Lower lobe of right lung (tissue), 2 donors: Measurements from ENCODE around the gene FPR3. TPM values are rescaled to one million over a fixed set of nuclear protein-coding genes. Genes with fewer than 3 reads are reported as not detected.
"Not testable (repeated sequence)": the region's sequence is repeated elsewhere in the genome, so short reads cannot be mapped to it uniquely, and the experiment has no call there.

Experiments
- ATAC-seq, 2 donors: fragments of 200-7000 bp; cut with Tn5 transposase; one replicate each; pipeline ENCODE4 v1.9.1; 2020 to 2022; ENCODE audit warnings: mild to moderate bottlenecking in 2 of 2, moderate library complexity in 2 of 2
- DNase-seq: peaks from one replicate; pipeline ENCODE4 v3.0.0-alpha.2; 2020
- H3K27ac ChIP-seq: fragments of 200-600 bp; one replicate; pipeline ENCODE4 v1.8.0; 2022
- H3K27me3 ChIP-seq: fragments of 200-600 bp; one replicate; pipeline ENCODE4 v1.8.0; 2022; ENCODE audit warnings: low read depth
- H3K36me3 ChIP-seq: fragments of 200-600 bp; one replicate; pipeline ENCODE4 v1.8.0; 2022; ENCODE audit warnings: mild to moderate bottlenecking
- H3K4me1 ChIP-seq: fragments of 200-600 bp; one replicate; pipeline ENCODE4 v1.8.0; 2022
- H3K4me3 ChIP-seq: fragments of 200-600 bp; one replicate; pipeline ENCODE4 v1.8.0; 2022; ENCODE audit warnings: mild to moderate bottlenecking
- H3K9me3 ChIP-seq: fragments of 200-600 bp; one replicate; pipeline ENCODE4 v1.8.0; 2022
- CTCF ChIP-seq: fragments of 200-600 bp; IDR thresholded peaks from one replicate; pipeline ENCODE4 v1.8.0; 2022; ENCODE audit warnings: antibody characterized with exemption, mild to moderate bottlenecking
- intact Hi-C: fragments of 100-400 bp; cut with DNase I; formaldehyde crosslinking; loops from one replicate; pipeline ENCODE4 v1.11.0; 2022
- total RNA-seq: library from RNA; stranded (reverse); fragmentation: NEBNext Ultra II Directional; extraction: Animal tissue kit (Norgen Biotek cat#: 25700); gene quantifications from one replicate; pipeline ENCODE4 v1.2.1, GENCODE V29; 2021
- donor health status: DM: no; HTN: yes; CAD: no; lungs with severe emphysema.

FPR3 gene
- total RNA-seq, 1 donor from 2014 or later = 62.3 TPM

GRCh38 chr19:51765086-51765485 is 29.9 kb upstream of the FPR3 start:
- ATAC-seq = no peak
- Histone ChIP-seq H3K4me1 (peaks cover 3% of the 10 kb centered on the region), H3K9me3 (no peaks in the 10 kb centered on the region), H3K36me3 (no peaks in the 10 kb centered on the region), H3K27me3 (peaks cover 7% of the 10 kb centered on the region), H3K4me3 (no peak overlapping the region), H3K27ac (peak overlapping the region; percentile 56)
- no peak for TF ChIP-seq CTCF
- DNase-seq = no peak
- intact Hi-C loops = no loop called here

- Histone ChIP-seq H3K4me3 (no peak overlapping the region), H3K4me1 (peaks cover 9% of the 10 kb centered on the region), H3K9me3 (no peaks in the 10 kb centered on the region), H3K36me3 (no peaks in the 10 kb centered on the region), H3K27ac (no peak overlapping the region), H3K27me3 (peaks cover 12% of the 10 kb centered on the region)
- intact Hi-C loops = no loop called here
- DNase-seq (no peak), ATAC-seq (no peak)
- TF ChIP-seq CTCF = no peak
These were observed 28.5 kb upstream of the FPR3 start for GRCh38 chr19:51766461-51766860.

- ATAC-seq = peak; percentile 70 to 82
- DNase-seq = no peak
- peaks cover 9% of the 10 kb centered on the region for H3K4me1 ChIP-seq
- H3K27ac ChIP-seq = no peak overlapping the region
- H3K27me3 ChIP-seq = peaks cover 6% of the 10 kb centered on the region
- intact Hi-C loops = no loop called here
- no peaks in the 10 kb centered on the region for H3K36me3 ChIP-seq
- H3K4me3 ChIP-seq = no peak overlapping the region
- no peak for TF ChIP-seq CTCF
- no peaks in the 10 kb centered on the region for H3K9me3 ChIP-seq
These were observed 23.4 kb upstream of the FPR3 start for GRCh38 chr19:51771376-51772130.

GRCh38 chr19:51772977-51773376 is 22.0 kb upstream of the FPR3 start:
- intact Hi-C loops = no loop called here
- TF ChIP-seq CTCF = no peak
- peaks cover 6% of the 10 kb centered on the region for H3K27me3 ChIP-seq
- no peaks in the 10 kb centered on the region for H3K36me3 ChIP-seq
- H3K9me3 ChIP-seq = no peaks in the 10 kb centered on the region
- ATAC-seq (peak; percentile 19 to 38), DNase-seq (no peak)
- H3K4me1 ChIP-seq = peaks cover 16% of the 10 kb centered on the region
- H3K4me3 ChIP-seq = no peak overlapping the region
- no peak overlapping the region for H3K27ac ChIP-seq

- H3K36me3 ChIP-seq, H3K4me1 ChIP-seq, DNase-seq, H3K27ac ChIP-seq, H3K4me3 ChIP-seq, H3K27me3 ChIP-seq, ATAC-seq, intact Hi-C loops, H3K9me3 ChIP-seq: not testable (repeated sequence)
These were observed 18.4 kb upstream of the FPR3 start for GRCh38 chr19:51776561-51776960.

- peak; percentile 78 for DNase-seq
- peak; percentile 74 for TF ChIP-seq CTCF
- Histone ChIP-seq H3K9me3 (no peaks in the 10 kb centered on the region), H3K27me3 (no peaks in the 10 kb centered on the region), H3K36me3 (no peaks in the 10 kb centered on the region), H3K27ac (no peak overlapping the region), H3K4me3 (no peak overlapping the region), H3K4me1 (peaks cover 10% of the 10 kb centered on the region)
- peak; percentile 91 for ATAC-seq
- intact Hi-C loops = no loop called here
These were observed 17.1 kb upstream of the FPR3 start for GRCh38 chr19:51777570-51778462.
